AG08396 (cell line): Measurements from ENCODE around the gene CDH4.

Experiments
- DNase-seq: peaks from one replicate; pipeline ENCODE4 v3.0.0; 2012; ENCODE audit warnings: low spot score, mixed read lengths

Gene CDH4

GRCh38 chr20:61754976-61755778, 503.1 kb downstream of the CDH4 start:
- DNase-seq = no peak

- DNase-seq = no peak
Observed at GRCh38 chr20:61755971-61756845, 504.1 kb downstream of the CDH4 start.

DNA sequence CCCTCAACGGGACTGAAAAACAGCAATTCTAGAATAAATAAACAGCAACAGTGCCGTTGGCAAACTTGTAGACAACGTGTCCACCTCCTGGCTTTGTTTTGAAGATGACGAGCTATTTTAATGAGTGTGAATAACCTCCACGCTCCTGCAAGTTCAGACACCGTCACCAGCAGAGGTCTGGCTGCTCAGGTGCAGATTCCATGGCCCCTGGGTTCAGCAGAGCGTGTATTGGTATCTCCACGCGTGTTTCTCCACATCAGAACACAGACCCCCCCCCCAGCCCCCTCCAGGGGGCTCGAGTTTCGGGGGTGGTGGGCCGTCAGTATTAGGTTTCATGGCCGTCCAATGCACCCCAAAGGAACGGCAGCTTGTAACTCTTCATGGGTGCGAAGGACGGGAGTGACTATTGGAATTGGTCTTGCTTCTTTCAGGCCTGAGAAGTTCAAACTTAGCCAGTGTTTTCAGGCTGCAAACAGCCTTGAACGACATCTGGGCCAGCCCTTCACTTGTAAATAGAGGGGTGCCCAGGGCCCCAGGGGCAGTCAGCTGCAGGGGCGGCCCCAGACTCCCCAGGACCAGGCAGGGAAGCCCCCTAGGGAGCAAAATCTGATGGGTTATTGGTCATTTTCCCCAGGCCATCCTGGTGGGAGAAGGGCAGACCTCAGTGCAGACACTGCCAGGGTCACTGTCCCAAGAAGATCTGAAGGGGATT, 505.1 kb downstream of the CDH4 start:
- no peak for DNase-seq

- no peak for DNase-seq
Observed at GRCh38 chr20:61757678-61758563, 505.9 kb downstream of the CDH4 start.

DNA sequence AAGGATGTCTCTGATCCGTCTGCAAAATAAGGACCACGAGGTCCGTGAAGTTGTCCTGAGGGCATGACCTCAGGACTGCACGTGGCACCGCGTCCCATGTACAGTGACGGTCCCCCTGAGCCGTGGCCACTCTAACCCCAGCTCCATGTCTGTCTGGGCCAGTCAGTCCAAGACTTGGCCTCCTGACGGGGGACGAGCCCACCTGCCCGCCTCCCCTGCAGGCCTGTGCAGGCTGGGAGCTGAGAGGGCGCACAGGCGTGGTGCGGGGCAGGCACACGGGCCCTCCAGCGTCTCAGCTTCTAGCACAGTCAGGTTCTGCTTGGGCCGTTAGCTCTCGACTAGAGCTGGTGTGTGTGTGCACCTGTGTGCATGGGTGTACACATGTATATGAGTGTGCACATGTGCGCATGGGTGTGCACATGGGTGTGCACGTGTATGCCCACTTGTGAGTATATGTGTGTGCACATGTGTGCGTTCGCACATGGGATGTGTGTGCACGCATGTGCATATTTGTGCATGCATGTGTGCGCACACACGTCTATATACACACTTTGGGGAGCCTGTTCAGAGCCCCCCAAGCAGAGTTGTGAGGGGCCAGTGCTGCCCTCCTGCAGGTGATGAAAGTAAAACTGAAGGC, 506.6 kb downstream of the CDH4 start:
- no peak for DNase-seq

DNA sequence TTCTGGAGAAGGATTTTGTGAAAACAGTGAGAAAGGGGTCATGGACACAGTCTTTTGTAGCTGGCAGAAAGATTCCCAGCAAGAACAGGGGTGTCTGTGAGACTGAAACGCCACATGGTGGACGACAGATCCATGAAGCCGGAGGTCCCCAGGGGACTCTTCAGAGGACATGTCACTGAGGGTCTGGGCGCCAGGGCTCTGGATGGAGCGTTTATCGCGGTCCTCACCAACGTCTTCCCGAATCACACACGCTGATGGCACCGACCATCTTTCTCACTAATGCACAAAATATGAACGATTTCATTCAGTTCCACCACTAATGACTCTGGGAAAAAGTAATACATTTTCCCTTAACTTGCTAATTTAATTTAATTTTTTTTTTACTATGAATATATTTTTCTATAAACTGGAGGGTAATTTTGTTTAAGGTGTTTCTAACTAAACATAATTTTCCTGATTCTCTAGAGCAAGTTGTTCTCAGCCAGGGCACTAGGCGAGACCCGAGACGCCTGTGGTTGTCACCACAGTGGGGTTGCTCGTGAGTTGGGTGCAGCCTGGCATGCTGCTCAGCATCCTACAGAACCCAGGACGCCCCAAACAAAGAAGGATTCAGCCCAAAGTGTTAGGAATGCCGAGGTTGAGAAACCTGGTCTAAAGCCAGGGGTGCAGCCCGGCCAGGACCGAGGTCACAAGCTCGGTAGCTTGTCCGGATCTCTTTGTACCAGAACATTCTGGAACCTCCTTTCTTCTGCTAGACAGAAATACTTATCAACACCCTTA, 507.4 kb downstream of the CDH4 start:
- DNase-seq = no peak

GRCh38 chr20:61760321-61760720, 508.3 kb downstream of the CDH4 start:
- DNase-seq = no peak

DNA sequence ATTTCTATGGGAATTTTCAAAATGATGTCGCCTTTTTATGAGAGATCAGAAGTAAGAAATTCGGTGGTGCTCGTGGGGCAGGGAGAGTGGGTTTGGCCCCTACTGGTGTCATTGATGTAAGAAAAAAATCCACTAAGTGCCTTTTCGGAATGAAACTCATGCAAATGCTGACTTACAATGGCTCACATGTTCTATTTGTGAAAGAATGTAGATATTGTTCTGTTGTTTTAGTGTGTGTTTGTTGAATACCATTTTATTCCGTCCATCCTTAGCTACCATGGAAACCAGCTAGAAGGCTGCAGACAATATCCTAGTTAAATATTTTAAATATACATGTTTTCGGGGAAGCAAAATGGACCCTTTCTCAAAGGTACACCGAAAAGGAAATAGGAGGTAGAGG, 508.7 kb downstream of the CDH4 start:
- DNase-seq = no peak

GRCh38 chr20:61761453-61762166, 509.5 kb downstream of the CDH4 start:
- no peak for DNase-seq

- no peak for DNase-seq
Observed at GRCh38 chr20:61762167-61762710, 510.2 kb downstream of the CDH4 start.

- DNase-seq = no peak
Observed at GRCh38 chr20:61762886-61763739, 511.1 kb downstream of the CDH4 start.

- no peak for DNase-seq
Observed at GRCh38 chr20:61763740-61764400, 511.8 kb downstream of the CDH4 start.

GRCh38 chr20:61764471-61765025, 512.5 kb downstream of the CDH4 start:
- no peak for DNase-seq

GRCh38 chr20:61765081-61765870, 513.2 kb downstream of the CDH4 start:
- DNase-seq = no peak

DNA sequence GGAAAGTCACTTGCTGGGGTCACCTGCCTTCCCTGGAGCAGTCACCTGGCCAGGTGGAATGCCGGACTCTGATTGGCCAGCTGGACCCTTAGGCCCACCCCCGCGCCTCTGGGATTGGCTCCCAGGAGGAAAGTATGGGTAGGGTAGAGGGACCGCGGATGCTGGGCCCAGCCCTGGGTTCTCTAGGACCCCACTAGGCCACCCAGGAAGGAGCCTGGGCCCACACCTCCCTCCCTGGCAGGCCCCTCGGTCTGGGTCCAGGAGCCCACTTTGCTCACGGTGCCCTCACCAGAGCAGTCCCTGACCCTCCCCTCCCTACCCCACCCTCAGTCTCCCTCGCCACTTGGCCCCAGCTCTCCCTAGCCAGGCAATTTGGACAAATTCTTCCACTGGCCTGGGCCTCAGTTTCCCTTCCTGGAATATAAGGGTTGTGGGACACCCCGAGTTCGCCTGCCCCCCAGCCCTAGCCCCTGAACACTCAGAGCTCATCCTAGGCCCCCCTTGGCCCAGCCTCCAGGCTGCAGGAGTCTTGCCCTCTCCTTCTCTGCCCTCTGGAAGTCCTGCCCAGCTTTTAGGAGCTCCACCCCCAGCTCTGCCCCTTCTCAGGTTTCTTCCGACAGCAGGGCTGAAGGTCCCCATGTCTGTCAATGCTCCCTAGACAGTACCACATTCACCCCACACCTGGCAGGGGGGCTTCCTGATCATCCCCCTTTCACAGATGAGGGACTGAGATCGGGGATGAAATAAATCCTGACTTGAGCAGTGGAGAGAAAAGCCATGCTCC, 514.0 kb downstream of the CDH4 start:
- DNase-seq = no peak
